Loucy (cell line): ENCODE results near the gene MYRIP.

Experiments used
- EZH2phosphoT487 ChIP-seq: fragments of 200-600 bp; IDR thresholded peaks from 2 replicates; pipeline ENCODE4 v1.6.1; 2018; ENCODE audit warnings: antibody characterized with exemption, mild to moderate bottlenecking, moderate library complexity, borderline replicate concordance
- TF ChIP-seq, protein P1 (sequence below): fragments of 200-600 bp; sonication (generic); conservative IDR thresholded peaks from 2 replicates; pipeline ENCODE4 v1.5.1; 2014; ENCODE audit warnings: mild to moderate bottlenecking, antibody characterized with exemption, low read length

DNA sequence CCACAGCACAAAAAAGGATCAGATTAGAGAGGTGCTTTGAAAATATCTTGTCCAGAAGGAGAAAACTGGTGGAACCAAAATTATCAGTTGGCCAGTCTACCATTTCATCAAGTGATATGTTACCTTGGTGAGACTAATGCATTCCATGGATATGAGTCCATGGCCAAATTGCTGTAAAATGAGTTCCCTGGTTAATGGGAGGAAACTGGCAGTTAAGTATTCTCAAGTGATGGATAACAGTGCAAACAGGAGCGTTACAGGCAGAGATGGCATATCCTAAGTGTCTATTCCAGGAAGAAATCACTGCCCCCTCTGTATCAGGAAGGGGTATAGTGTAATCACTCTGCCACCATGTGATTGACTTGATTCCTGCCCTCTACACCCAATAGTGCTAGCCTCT, 34.0 kb downstream of the MYRIP start:
- TF ChIP-seq, protein P1, sequence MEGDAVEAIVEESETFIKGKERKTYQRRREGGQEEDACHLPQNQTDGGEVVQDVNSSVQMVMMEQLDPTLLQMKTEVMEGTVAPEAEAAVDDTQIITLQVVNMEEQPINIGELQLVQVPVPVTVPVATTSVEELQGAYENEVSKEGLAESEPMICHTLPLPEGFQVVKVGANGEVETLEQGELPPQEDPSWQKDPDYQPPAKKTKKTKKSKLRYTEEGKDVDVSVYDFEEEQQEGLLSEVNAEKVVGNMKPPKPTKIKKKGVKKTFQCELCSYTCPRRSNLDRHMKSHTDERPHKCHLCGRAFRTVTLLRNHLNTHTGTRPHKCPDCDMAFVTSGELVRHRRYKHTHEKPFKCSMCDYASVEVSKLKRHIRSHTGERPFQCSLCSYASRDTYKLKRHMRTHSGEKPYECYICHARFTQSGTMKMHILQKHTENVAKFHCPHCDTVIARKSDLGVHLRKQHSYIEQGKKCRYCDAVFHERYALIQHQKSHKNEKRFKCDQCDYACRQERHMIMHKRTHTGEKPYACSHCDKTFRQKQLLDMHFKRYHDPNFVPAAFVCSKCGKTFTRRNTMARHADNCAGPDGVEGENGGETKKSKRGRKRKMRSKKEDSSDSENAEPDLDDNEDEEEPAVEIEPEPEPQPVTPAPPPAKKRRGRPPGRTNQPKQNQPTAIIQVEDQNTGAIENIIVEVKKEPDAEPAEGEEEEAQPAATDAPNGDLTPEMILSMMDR: no peak
- TF ChIP-seq EZH2phosphoT487: no peak
